HEK293 (cell line): ENCODE data around the gene GPC2.

ENCODE experiments used
- EGR2 ChIP-seq: fragments of 450-650 bp; formaldehyde crosslinking; IDR thresholded peaks from 2 replicates; pipeline ENCODE4 v1.5.1; 2016; ENCODE audit warnings: low read depth, missing biosample characterization, missing genetic modification characterization
- FEZF1 ChIP-seq: fragments of 450-650 bp; formaldehyde crosslinking; IDR thresholded peaks from 2 replicates; pipeline ENCODE4 v1.5.1; 2016; ENCODE audit warnings: missing biosample characterization, missing genetic modification characterization
- GLIS2 ChIP-seq: fragments of 450-650 bp; formaldehyde crosslinking; IDR thresholded peaks from 2 replicates; pipeline ENCODE4 v1.5.1; 2016; ENCODE audit warnings: missing biosample characterization, missing genetic modification characterization
- KLF16 ChIP-seq: fragments of 450-650 bp; formaldehyde crosslinking; IDR thresholded peaks from 2 replicates; pipeline ENCODE4 v1.5.1; 2017; ENCODE audit warnings: missing biosample characterization, missing genetic modification characterization
- KLF8 ChIP-seq: fragments of 450-650 bp; formaldehyde crosslinking; IDR thresholded peaks from 2 replicates; pipeline ENCODE4 v1.5.1; 2016; ENCODE audit warnings: missing biosample characterization, missing genetic modification characterization
- SCRT1 ChIP-seq: fragments of 450-650 bp; formaldehyde crosslinking; IDR thresholded peaks from 2 replicates; pipeline ENCODE4 v1.5.1; 2016; ENCODE audit warnings: missing biosample characterization, missing genetic modification characterization, borderline replicate concordance
- SCRT2 ChIP-seq: fragments of 450-650 bp; formaldehyde crosslinking; IDR thresholded peaks from 2 replicates; pipeline ENCODE4 v1.5.1; 2016; ENCODE audit warnings: missing biosample characterization, missing genetic modification characterization
- SETDB1 ChIP-seq: IDR thresholded peaks from one replicate; pipeline ENCODE4 v1.6.1; 2017; ENCODE audit warnings: mild to moderate bottlenecking, low read length, moderate library complexity, mixed read lengths; ENCODE audit not compliant: insufficient read length
- SP2 ChIP-seq: fragments of 450-650 bp; formaldehyde crosslinking; IDR thresholded peaks from 2 replicates; pipeline ENCODE4 v1.5.1; 2016; ENCODE audit warnings: missing biosample characterization, missing genetic modification characterization
- TCF7L2 ChIP-seq: IDR thresholded peaks from 2 replicates; pipeline ENCODE4 v1.6.1; 2011; ENCODE audit warnings: low read depth, mild to moderate bottlenecking, inconsistent platforms, low read length, moderate library complexity, borderline replicate concordance
- WT1 ChIP-seq: fragments of 450-650 bp; formaldehyde crosslinking; IDR thresholded peaks from 2 replicates; pipeline ENCODE4 v1.5.1; 2016; ENCODE audit warnings: missing biosample characterization, missing genetic modification characterization
- ZBTB10 ChIP-seq: fragments of 450-650 bp; formaldehyde crosslinking; IDR thresholded peaks from 2 replicates; pipeline ENCODE4 v1.5.1; 2016; ENCODE audit warnings: missing biosample characterization, missing genetic modification characterization
- ZBTB26 ChIP-seq: fragments of 450-650 bp; formaldehyde crosslinking; optimal IDR thresholded peaks from 2 replicates; pipeline ENCODE3; 2016; ENCODE audit warnings: missing biosample characterization, mild to moderate bottlenecking, missing genetic modification characterization
- ZFP41 ChIP-seq: fragments of 450-650 bp; formaldehyde crosslinking; IDR thresholded peaks from 2 replicates; pipeline ENCODE4 v1.5.1; 2016; ENCODE audit warnings: missing biosample characterization, missing genetic modification characterization, borderline replicate concordance
- ZNF10 ChIP-seq: fragments of 450-650 bp; formaldehyde crosslinking; IDR thresholded peaks from 2 replicates; pipeline ENCODE4 v1.5.1; 2017; ENCODE audit warnings: missing biosample characterization, missing genetic modification characterization
- ZNF112 ChIP-seq: fragments of 450-650 bp; formaldehyde crosslinking; IDR thresholded peaks from 2 replicates; pipeline ENCODE4 v1.5.0; 2017; ENCODE audit warnings: missing biosample characterization, missing genetic modification characterization
- ZNF214 ChIP-seq: fragments of 450-650 bp; formaldehyde crosslinking; IDR thresholded peaks from 2 replicates; pipeline ENCODE4 v1.5.1; 2017; ENCODE audit warnings: missing biosample characterization, mild to moderate bottlenecking, missing genetic modification characterization, borderline replicate concordance
- ZNF239 ChIP-seq: fragments of 450-650 bp; formaldehyde crosslinking; IDR thresholded peaks from 2 replicates; pipeline ENCODE4 v1.5.1; 2016; ENCODE audit warnings: missing biosample characterization, missing genetic modification characterization
- ZNF24 ChIP-seq: fragments of 450-650 bp; formaldehyde crosslinking; IDR thresholded peaks from 2 replicates; pipeline ENCODE4 v1.5.1; 2016; ENCODE audit warnings: missing biosample characterization, missing genetic modification characterization
- ZNF488 ChIP-seq: fragments of 450-650 bp; formaldehyde crosslinking; IDR thresholded peaks from 2 replicates; pipeline ENCODE4 v1.5.1; 2016; ENCODE audit warnings: missing biosample characterization, missing genetic modification characterization
- ZNF513 ChIP-seq: fragments of 450-650 bp; IDR thresholded peaks from 2 replicates; pipeline ENCODE4 v1.5.1; 2018; ENCODE audit warnings: missing biosample characterization, missing genetic modification characterization
- ZNF600 ChIP-seq: fragments of 450-650 bp; formaldehyde crosslinking; IDR thresholded peaks from 2 replicates; pipeline ENCODE4 v1.5.1; 2016; ENCODE audit warnings: missing biosample characterization, missing genetic modification characterization
- ZNF610 ChIP-seq: fragments of 450-650 bp; formaldehyde crosslinking; IDR thresholded peaks from 2 replicates; pipeline ENCODE4 v1.5.1; 2016; ENCODE audit warnings: missing biosample characterization, missing genetic modification characterization, borderline replicate concordance
- ZNF623 ChIP-seq: fragments of 450-650 bp; formaldehyde crosslinking; IDR thresholded peaks from 2 replicates; pipeline ENCODE4 v1.5.1; 2016; ENCODE audit warnings: missing biosample characterization, missing genetic modification characterization
- ZNF747 ChIP-seq: fragments of 450-650 bp; formaldehyde crosslinking; IDR thresholded peaks from 2 replicates; pipeline ENCODE4 v1.5.1; 2016; ENCODE audit warnings: missing biosample characterization, missing genetic modification characterization
- ZNF776 ChIP-seq: fragments of 450-650 bp; formaldehyde crosslinking; IDR thresholded peaks from 2 replicates; pipeline ENCODE4 v1.5.0; 2017; ENCODE audit warnings: missing biosample characterization, missing genetic modification characterization, borderline replicate concordance
- ZSCAN5A ChIP-seq: fragments of 450-650 bp; formaldehyde crosslinking; IDR thresholded peaks from 2 replicates; pipeline ENCODE4 v1.5.1; 2016; ENCODE audit warnings: missing biosample characterization, missing genetic modification characterization
- TF ChIP-seq, protein P1 (sequence below): fragments of 450-650 bp; formaldehyde crosslinking; IDR thresholded peaks from 2 replicates; pipeline ENCODE4 v1.5.1; 2017; ENCODE audit warnings: missing biosample characterization, missing genetic modification characterization
- TF ChIP-seq, protein P2 (sequence below): fragments of 450-650 bp; formaldehyde crosslinking; IDR thresholded peaks from 2 replicates; pipeline ENCODE4 v1.5.1; 2017; ENCODE audit warnings: missing biosample characterization, mild to moderate bottlenecking, missing genetic modification characterization, moderate library complexity

GPC2 gene

GRCh38 chr7:100158229-100159098 is 18.7 kb downstream of the GPC2 start, which contains the start of gene TRAPPC14 (continued):
- TF ChIP-seq, protein P1, sequence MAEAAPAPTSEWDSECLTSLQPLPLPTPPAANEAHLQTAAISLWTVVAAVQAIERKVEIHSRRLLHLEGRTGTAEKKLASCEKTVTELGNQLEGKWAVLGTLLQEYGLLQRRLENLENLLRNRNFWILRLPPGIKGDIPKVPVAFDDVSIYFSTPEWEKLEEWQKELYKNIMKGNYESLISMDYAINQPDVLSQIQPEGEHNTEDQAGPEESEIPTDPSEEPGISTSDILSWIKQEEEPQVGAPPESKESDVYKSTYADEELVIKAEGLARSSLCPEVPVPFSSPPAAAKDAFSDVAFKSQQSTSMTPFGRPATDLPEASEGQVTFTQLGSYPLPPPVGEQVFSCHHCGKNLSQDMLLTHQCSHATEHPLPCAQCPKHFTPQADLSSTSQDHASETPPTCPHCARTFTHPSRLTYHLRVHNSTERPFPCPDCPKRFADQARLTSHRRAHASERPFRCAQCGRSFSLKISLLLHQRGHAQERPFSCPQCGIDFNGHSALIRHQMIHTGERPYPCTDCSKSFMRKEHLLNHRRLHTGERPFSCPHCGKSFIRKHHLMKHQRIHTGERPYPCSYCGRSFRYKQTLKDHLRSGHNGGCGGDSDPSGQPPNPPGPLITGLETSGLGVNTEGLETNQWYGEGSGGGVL (tag by site-specific recombination): no peak
- TF ChIP-seq, protein P2, sequence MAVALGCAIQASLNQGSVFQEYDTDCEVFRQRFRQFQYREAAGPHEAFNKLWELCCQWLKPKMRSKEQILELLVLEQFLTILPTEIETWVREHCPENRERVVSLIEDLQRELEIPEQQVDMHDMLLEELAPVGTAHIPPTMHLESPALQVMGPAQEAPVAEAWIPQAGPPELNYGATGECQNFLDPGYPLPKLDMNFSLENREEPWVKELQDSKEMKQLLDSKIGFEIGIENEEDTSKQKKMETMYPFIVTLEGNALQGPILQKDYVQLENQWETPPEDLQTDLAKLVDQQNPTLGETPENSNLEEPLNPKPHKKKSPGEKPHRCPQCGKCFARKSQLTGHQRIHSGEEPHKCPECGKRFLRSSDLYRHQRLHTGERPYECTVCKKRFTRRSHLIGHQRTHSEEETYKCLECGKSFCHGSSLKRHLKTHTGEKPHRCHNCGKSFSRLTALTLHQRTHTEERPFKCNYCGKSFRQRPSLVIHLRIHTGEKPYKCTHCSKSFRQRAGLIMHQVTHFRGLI (tag by site-specific recombination): no peak
- TF ChIP-seq ZNF239 (tag by site-specific recombination): no peak
- no peak for TF ChIP-seq ZNF513 (tag by site-specific recombination)
- peak; percentile 94 for TF ChIP-seq SP2
- peak; percentile 77; the same call in 1 of the 2 replicates for TF ChIP-seq ZBTB10 (tag by site-specific recombination)
- peak; percentile 94 for TF ChIP-seq KLF16 (tag by site-specific recombination)
- TF ChIP-seq FEZF1 (tag by site-specific recombination): no peak
- TF ChIP-seq ZNF214: no peak
- no peak for TF ChIP-seq ZNF600
- no peak for TF ChIP-seq ZNF610 (tag by site-specific recombination)
- TF ChIP-seq TCF7L2: no peak
- no peak for TF ChIP-seq ZSCAN5A (tag by site-specific recombination)
- TF ChIP-seq ZFP41 (tag by site-specific recombination): no peak
- no peak for TF ChIP-seq ZNF24 (tag by site-specific recombination)
- no peak for TF ChIP-seq WT1 (tag by site-specific recombination)
- TF ChIP-seq SETDB1: no peak
- no peak for TF ChIP-seq ZNF623
- no peak for TF ChIP-seq ZNF488 (tag by site-specific recombination)
- TF ChIP-seq KLF8: peak; percentile 85
- TF ChIP-seq GLIS2 (tag by site-specific recombination): no peak; the same call in 1 of the 2 replicates
- TF ChIP-seq SCRT2 (tag by site-specific recombination): no peak
- TF ChIP-seq SCRT1 (tag by site-specific recombination): no peak
- TF ChIP-seq ZNF747 (tag by site-specific recombination): no peak
- no peak for TF ChIP-seq ZNF776 (tag by site-specific recombination)
- no peak for TF ChIP-seq ZNF10
- no peak for TF ChIP-seq ZNF112
- TF ChIP-seq ZBTB26 (tag by site-specific recombination): peak; percentile 76
- peak; percentile 60 for TF ChIP-seq EGR2 (tag by site-specific recombination)
